Panc1 (cell line): ENCODE measurements around the gene CIPC. TPM values are rescaled to one million over a fixed set of nuclear protein-coding genes. Genes with fewer than 3 reads are reported as not detected.

Experiments
- ATAC-seq: fragments of 200-7000 bp; cut with Tn5 transposase; 2 replicates; pipeline ENCODE4 v1.9.1; 2020; ENCODE audit warnings: mild to moderate bottlenecking, moderate library complexity
- BruUV-seq: library from RNA; stranded (reverse); fragments of 400-500 nt; replicated peaks from 2 replicates; lab custom pipeline; 2021; lab: Mats Ljungman, UMichigan
- CTCF ChIA-PET: fragments of 300-600 bp; sonication (Branson Sonifier 250); formaldehyde crosslinking; loops from one replicate; lab custom pipeline; 2022; ENCODE audit warnings: antibody characterized with exemption; lab: Charles Lee
- POLR2A ChIA-PET: fragments of 300-600 bp; sonication (Branson Sonifier 250); formaldehyde crosslinking; loops from one replicate; lab custom pipeline; 2022; ENCODE audit warnings: antibody characterized with exemption; lab: Charles Lee
- DNase-seq: peaks from one replicate; pipeline ENCODE4 v3.0.0-alpha.2; 2010; ENCODE audit warnings: low read depth, low spot score
- H3K27ac ChIP-seq: 2 replicates; pipeline ENCODE4 v1.5.1; 2011; ENCODE audit warnings: mild to moderate bottlenecking, low read length, inconsistent platforms
- H3K27me3 ChIP-seq: fragments of 200-500 bp; sonication (Bioruptor generic); 2 replicates; pipeline ENCODE4 v1.6.0; 2014; ENCODE audit warnings: low read length, inconsistent platforms; ENCODE audit not compliant: control insufficient read depth, insufficient read depth
- H3K36me3 ChIP-seq: fragments of 200-500 bp; sonication (Bioruptor generic); 2 replicates; pipeline ENCODE4 v1.5.1; 2014; ENCODE audit warnings: inconsistent platforms, mild to moderate bottlenecking, low read length, moderate library complexity; ENCODE audit not compliant: control insufficient read depth, insufficient read depth
- H3K4me1 ChIP-seq: 2 replicates; pipeline ENCODE4 v1.5.1; 2011; ENCODE audit warnings: inconsistent platforms, mild to moderate bottlenecking, low read length, moderate library complexity; ENCODE audit not compliant: control insufficient read depth, insufficient read depth
- H3K4me3 ChIP-seq, 2 experiments: 2 replicates each; pipeline ENCODE4 v1.5.1; 2011 to 2012; ENCODE audit warnings: low read depth in 2 of 2, low read length in 2 of 2, mild to moderate bottlenecking in 2 of 2, inconsistent platforms in 1 of 2, moderate library complexity in 1 of 2
- H3K9me3 ChIP-seq: fragments of 200-500 bp; sonication (Bioruptor generic); 2 replicates; pipeline ENCODE4 v1.5.1; 2014; ENCODE audit warnings: low read depth, mild to moderate bottlenecking, inconsistent platforms, low read length, moderate library complexity; ENCODE audit not compliant: control insufficient read depth, insufficient read depth
- POLR2AphosphoS5 ChIP-seq: IDR thresholded peaks from 2 replicates; pipeline ENCODE4 v1.6.1; 2012; ENCODE audit warnings: mild to moderate bottlenecking, low read depth, low read length, moderate library complexity
- SIN3A ChIP-seq: IDR thresholded peaks from 2 replicates; pipeline ENCODE4 v1.6.1; 2012; ENCODE audit warnings: low read depth, mild to moderate bottlenecking, low read length, moderate library complexity, borderline replicate concordance; ENCODE audit not compliant: insufficient read depth
- TCF7L2 ChIP-seq: IDR thresholded peaks from 2 replicates; pipeline ENCODE4 v1.6.1; 2011; ENCODE audit warnings: mild to moderate bottlenecking, low read depth, low read length, inconsistent platforms
- in situ Hi-C: cut with HindIII; loops from 2 replicates; pipeline ENCODE4 v1.10.0; 2016; ENCODE audit warnings: low sequenced_read_pairs, low pct_unique_long_range_greater_than_20kb
- intact Hi-C: fragments of 100-400 bp; cut with micrococcal nuclease; formaldehyde crosslinking; loops from one replicate; pipeline ENCODE4 v1.10.0; 2022; ENCODE audit not compliant: unreplicated experiment
- total RNA-seq: library from RNA; stranded (reverse); gene quantifications from one replicate; pipeline ENCODE4 v1.2.1, GENCODE V29; 2021; ENCODE audit not compliant: unreplicated experiment
- TF ChIP-seq, protein P1 (sequence below): fragments of 450-650 bp; IDR thresholded peaks from 2 replicates; pipeline ENCODE4 v1.5.1; 2017; ENCODE audit warnings: mild to moderate bottlenecking
- TF ChIP-seq, protein P2 (sequence below), 2 experiments: IDR thresholded peaks; 2 replicates each; pipeline ENCODE4 v1.6.1; 2011 to 2012; ENCODE audit warnings: low read depth in 2 of 2, control low read depth in 1 of 2, low read length in 1 of 2, mild to moderate bottlenecking in 1 of 2, moderate library complexity in 1 of 2; ENCODE audit not compliant: insufficient read depth in 1 of 2

Gene CIPC
- total RNA-seq, 1 experiment from 2014 or later = 20.3 TPM

DNA sequence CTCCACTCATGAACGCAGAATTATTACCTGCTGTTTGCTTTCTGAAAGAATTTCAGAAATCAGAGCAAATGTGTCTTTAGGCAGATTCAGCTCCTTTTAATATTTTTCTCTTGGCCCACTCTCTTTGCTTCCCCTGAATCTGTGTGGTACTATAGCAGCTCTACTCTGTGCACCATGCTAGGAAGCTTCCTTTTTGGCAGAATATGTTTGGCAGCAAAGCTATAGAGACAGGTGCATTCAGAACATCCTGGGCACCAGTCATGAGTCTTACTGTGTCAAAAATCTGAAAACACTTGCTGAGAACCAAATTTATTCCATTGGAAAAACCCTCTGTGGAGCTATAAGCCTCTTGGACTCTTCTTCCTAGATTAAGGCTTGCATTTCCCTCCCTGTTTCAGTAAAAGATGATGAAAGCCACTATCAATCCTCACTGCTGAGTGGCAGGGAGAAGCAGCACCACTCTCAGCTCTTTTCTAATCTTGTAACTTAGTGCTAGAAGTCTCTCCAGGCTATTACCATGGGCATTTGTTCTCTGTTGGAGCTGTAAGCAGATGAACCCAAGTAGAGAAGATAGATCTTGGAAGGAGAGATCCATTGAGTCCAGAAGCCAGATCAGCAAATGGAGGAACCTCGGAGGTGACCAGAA, 18.2 kb downstream of the CIPC start:
- DNase-seq = no peak
- Histone ChIP-seq H3K9me3 (no peaks in the 10 kb centered on the region), H3K36me3 (peaks cover 12% of the 10 kb centered on the region), H3K4me3 (no peak overlapping the region), H3K27me3 (no peaks in the 10 kb centered on the region), H3K27ac (no peak overlapping the region), H3K4me1 (no peaks in the 10 kb centered on the region)
- intact Hi-C loops (no loop called here), in situ Hi-C loops (no loop called here)
- no peak for TF ChIP-seq TCF7L2
- no peak for TF ChIP-seq SIN3A
- TF ChIP-seq, protein P1, sequence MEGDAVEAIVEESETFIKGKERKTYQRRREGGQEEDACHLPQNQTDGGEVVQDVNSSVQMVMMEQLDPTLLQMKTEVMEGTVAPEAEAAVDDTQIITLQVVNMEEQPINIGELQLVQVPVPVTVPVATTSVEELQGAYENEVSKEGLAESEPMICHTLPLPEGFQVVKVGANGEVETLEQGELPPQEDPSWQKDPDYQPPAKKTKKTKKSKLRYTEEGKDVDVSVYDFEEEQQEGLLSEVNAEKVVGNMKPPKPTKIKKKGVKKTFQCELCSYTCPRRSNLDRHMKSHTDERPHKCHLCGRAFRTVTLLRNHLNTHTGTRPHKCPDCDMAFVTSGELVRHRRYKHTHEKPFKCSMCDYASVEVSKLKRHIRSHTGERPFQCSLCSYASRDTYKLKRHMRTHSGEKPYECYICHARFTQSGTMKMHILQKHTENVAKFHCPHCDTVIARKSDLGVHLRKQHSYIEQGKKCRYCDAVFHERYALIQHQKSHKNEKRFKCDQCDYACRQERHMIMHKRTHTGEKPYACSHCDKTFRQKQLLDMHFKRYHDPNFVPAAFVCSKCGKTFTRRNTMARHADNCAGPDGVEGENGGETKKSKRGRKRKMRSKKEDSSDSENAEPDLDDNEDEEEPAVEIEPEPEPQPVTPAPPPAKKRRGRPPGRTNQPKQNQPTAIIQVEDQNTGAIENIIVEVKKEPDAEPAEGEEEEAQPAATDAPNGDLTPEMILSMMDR = no peak
- TF ChIP-seq POLR2AphosphoS5 = no peak
- TF ChIP-seq, protein P2, sequence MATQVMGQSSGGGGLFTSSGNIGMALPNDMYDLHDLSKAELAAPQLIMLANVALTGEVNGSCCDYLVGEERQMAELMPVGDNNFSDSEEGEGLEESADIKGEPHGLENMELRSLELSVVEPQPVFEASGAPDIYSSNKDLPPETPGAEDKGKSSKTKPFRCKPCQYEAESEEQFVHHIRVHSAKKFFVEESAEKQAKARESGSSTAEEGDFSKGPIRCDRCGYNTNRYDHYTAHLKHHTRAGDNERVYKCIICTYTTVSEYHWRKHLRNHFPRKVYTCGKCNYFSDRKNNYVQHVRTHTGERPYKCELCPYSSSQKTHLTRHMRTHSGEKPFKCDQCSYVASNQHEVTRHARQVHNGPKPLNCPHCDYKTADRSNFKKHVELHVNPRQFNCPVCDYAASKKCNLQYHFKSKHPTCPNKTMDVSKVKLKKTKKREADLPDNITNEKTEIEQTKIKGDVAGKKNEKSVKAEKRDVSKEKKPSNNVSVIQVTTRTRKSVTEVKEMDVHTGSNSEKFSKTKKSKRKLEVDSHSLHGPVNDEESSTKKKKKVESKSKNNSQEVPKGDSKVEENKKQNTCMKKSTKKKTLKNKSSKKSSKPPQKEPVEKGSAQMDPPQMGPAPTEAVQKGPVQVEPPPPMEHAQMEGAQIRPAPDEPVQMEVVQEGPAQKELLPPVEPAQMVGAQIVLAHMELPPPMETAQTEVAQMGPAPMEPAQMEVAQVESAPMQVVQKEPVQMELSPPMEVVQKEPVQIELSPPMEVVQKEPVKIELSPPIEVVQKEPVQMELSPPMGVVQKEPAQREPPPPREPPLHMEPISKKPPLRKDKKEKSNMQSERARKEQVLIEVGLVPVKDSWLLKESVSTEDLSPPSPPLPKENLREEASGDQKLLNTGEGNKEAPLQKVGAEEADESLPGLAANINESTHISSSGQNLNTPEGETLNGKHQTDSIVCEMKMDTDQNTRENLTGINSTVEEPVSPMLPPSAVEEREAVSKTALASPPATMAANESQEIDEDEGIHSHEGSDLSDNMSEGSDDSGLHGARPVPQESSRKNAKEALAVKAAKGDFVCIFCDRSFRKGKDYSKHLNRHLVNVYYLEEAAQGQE (IDR thresholded peaks at IDR 0.05; ENCODE audit: insufficient read depth in 1 of 2, low read depth in 2 of 2, low read length in 1 of 2) = no peak
- ChIA-PET POLR2A (no interaction called here), CTCF (no interaction called here)
- TSS peak; percentile 61 for BruUV-seq
- ATAC-seq = no peak

DNA sequence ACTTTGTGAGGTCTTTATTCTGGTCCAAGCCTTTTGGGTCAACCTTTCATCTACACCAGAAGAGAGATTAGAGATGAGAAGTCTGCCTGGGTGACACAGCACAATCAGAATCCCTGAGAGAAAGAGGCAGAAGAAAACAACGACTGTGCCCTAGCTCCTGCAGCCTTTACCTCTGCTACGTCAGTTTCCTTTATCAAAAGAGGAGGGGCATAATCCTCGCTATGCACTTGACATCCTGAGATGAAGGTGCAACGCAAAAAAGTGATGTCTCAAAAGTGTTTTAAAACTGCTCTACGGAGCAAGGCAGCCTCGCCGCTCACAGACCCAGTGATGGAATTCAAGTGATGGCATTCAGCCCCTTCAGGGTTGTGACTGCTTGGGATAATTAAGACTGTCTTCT, 21.8 kb downstream of the CIPC start:
- DNase-seq = no peak
- no peaks in the 10 kb centered on the region for H3K9me3 ChIP-seq
- CTCF ChIA-PET = no interaction called here
- H3K27ac ChIP-seq = no peak overlapping the region
- H3K36me3 ChIP-seq = peaks cover 2% of the 10 kb centered on the region; the same call in 1 of the 2 replicates
- no peak overlapping the region for H3K4me3 ChIP-seq
- no TSS peak for BruUV-seq
- no peaks in the 10 kb centered on the region for H3K27me3 ChIP-seq
- no peak for ATAC-seq
- POLR2A ChIA-PET = no interaction called here
- intact Hi-C loops = no loop called here
- TF ChIP-seq, protein P1 = no peak
- TF ChIP-seq SIN3A (no peak), POLR2AphosphoS5 (no peak)
- H3K4me1 ChIP-seq = no peaks in the 10 kb centered on the region
- in situ Hi-C loops = no loop called here
